ENCODE results near the gene C9orf85. TPM values are rescaled to one million over a fixed set of nuclear protein-coding genes. Genes with fewer than 3 reads are reported as not detected.

Gene C9orf85
- total RNA-seq, 1 experiment from 2014 or later: 14.4 TPM

DNA sequence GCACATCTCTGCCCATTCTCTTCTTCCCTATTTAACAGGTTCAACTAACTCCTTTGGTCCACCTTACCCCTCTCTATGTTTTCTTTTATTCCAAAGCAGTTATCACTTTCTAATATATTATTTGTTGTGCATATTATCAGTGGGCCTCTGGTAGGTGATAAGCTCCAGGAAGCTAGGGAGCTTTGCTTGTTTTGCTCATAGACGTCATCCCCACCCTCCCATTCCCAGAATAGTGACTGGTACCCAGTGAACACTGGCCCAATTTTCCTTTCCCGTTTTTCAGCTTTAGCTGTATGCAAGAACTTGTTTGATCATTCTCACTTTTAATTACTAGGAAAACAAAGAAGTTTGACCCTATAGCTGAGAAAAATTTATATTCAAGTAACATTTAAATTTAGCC is 7.4 kb upstream of the C9orf85 start:
- Histone ChIP-seq H4K91ac (ENCODE audit: insufficient read length, low read depth, low read length) (no peak overlapping the region), H3K9ac (ENCODE audit: extremely low read depth, insufficient read length, low read length) (no peak overlapping the region), H3K14ac (ENCODE audit: insufficient read depth, low read length) (no peak overlapping the region), H3K27me3 (ENCODE audit: insufficient read depth, low read length) (no peaks in the 10 kb centered on the region), H3K56ac (ENCODE audit: insufficient read length, low read depth, low read length) (no peak overlapping the region), H3K23ac (ENCODE audit: insufficient read length, low read depth, low read length) (no peak overlapping the region), H2BK12ac (ENCODE audit: insufficient read length, low read depth, low read length) (no peak overlapping the region), H3K23me2 (ENCODE audit: insufficient read length, low read depth, low read length, poor library complexity, severe bottlenecking) (no peaks in the 10 kb centered on the region), H4K5ac (ENCODE audit: insufficient read length, low read depth, low read length) (no peak overlapping the region), H3K4me2 (ENCODE audit: insufficient read depth, insufficient read length, low read length) (no peak overlapping the region), H3T11ph (ENCODE audit: low read length) (no peak overlapping the region), H2AFZ (ENCODE audit: low read length) (no peak overlapping the region), H2AK5ac (ENCODE audit: insufficient read length, low read length) (no peak overlapping the region), H4K8ac (replicated peaks; ENCODE audit: insufficient read length, low read depth, low read length) (no peak overlapping the region), H3K79me2 (ENCODE audit: insufficient read depth, low read length) (peaks cover 65% of the 10 kb centered on the region), H2BK5ac (ENCODE audit: insufficient read length, low read length) (no peak overlapping the region), H3K18ac (ENCODE audit: insufficient read length, low read depth, low read length) (no peak overlapping the region), H3K9me3 (ENCODE audit: control insufficient read depth, low read depth, low read length) (no peaks in the 10 kb centered on the region), H2BK120ac (ENCODE audit: low read depth, low read length, poor library complexity, severe bottlenecking) (no peak overlapping the region), H4K20me1 (ENCODE audit: control insufficient read depth, insufficient read depth, insufficient read length) (no peaks in the 10 kb centered on the region), H2BK20ac (ENCODE audit: low read depth, low read length, poor library complexity, severe bottlenecking) (no peak overlapping the region), H2BK15ac (ENCODE audit: low read depth, low read length) (no peak overlapping the region), H3K79me1 (ENCODE audit: insufficient read depth, low read depth, low read length, poor library complexity, severe bottlenecking) (peaks cover 3% of the 10 kb centered on the region), H3K4ac (ENCODE audit: low read depth, low read length) (no peak overlapping the region), H3K4me1 (ENCODE audit: insufficient read depth, low read length) (no peaks in the 10 kb centered on the region; the same call in 1 of the 2 replicates), H3K27ac (ENCODE audit: insufficient read length, low read depth, low read length) (no peak overlapping the region)
- Mint-ChIP-seq H3K4me3 (no peak overlapping the region), H3K9me3 (no peaks in the 10 kb centered on the region), H3K27me3 (ENCODE audit: low read depth) (no peaks in the 10 kb centered on the region), H3K4me1 (peaks cover 72 to 75% of the 10 kb centered on the region in 2 experiments), H3K27ac (no peak overlapping the region), H3K36me3 (ENCODE audit: insufficient read depth in 1 of 3, low read depth in 3 of 3) (peaks cover 3 to 30% (median 14%) of the 10 kb centered on the region in 3 experiments; a peak in 5 of 7 replicates)
- TF ChIP-seq, protein P1, sequence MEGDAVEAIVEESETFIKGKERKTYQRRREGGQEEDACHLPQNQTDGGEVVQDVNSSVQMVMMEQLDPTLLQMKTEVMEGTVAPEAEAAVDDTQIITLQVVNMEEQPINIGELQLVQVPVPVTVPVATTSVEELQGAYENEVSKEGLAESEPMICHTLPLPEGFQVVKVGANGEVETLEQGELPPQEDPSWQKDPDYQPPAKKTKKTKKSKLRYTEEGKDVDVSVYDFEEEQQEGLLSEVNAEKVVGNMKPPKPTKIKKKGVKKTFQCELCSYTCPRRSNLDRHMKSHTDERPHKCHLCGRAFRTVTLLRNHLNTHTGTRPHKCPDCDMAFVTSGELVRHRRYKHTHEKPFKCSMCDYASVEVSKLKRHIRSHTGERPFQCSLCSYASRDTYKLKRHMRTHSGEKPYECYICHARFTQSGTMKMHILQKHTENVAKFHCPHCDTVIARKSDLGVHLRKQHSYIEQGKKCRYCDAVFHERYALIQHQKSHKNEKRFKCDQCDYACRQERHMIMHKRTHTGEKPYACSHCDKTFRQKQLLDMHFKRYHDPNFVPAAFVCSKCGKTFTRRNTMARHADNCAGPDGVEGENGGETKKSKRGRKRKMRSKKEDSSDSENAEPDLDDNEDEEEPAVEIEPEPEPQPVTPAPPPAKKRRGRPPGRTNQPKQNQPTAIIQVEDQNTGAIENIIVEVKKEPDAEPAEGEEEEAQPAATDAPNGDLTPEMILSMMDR (conservative IDR thresholded peaks at IDR 0.05): no peak
- no peak for DNase-seq
- no CpG with 5 or more reads among the region's 2 CpGs for WGBS (ENCODE audit: extremely low coverage, insufficient read length, low lambda C conversion rate)

All from H9 (cell line).